Measurements from ENCODE around the gene SULT4A1. TPM values are rescaled to one million over a fixed set of nuclear protein-coding genes. Genes with fewer than 3 reads are reported as not detected.

Gene SULT4A1
- total RNA-seq, 2 donors from 2014 or later, result 0.26 TPM; not detected in 1

GRCh38 chr22:43854121-43854785, 8.1 kb downstream of the SULT4A1 start:
- H3K27ac ChIP-seq, result no peak overlapping the region
- H3K27me3 ChIP-seq, result no peaks in the 10 kb centered on the region
- H3K4me1 ChIP-seq, result no peaks in the 10 kb centered on the region
- TF ChIP-seq CTCF (IDR thresholded peaks at IDR 0.05) (no peak), POLR2A (IDR thresholded peaks at IDR 0.05) (no peak)
- no peak overlapping the region for H3K4me3 ChIP-seq
- WGBS, 2 donors, result 69 to 91% methylated on average over 5 to 14 of the region's 14 CpGs
- ATAC-seq, result no peak
- intact Hi-C loops (cut with DNase I), result no loop called here
- no peaks in the 10 kb centered on the region for H3K9me3 ChIP-seq
- DNase-seq, result no peak
- no peaks in the 10 kb centered on the region for H3K36me3 ChIP-seq (replicated peaks in 1 of 2; ENCODE audit: insufficient read depth in 1 of 2, low read depth in 2 of 2)

- Histone ChIP-seq H3K4me3 (no peak overlapping the region), H3K27me3 (no peaks in the 10 kb centered on the region), H3K4me1 (peaks cover 5% of the 10 kb centered on the region), H3K27ac (no peak overlapping the region), H3K9me3 (no peaks in the 10 kb centered on the region), H3K36me3 (replicated peaks in 1 of 2; ENCODE audit: insufficient read depth in 1 of 2, low read depth in 2 of 2) (no peaks in the 10 kb centered on the region)
- 57 to 65% methylated on average over 6 to 10 of the region's 10 CpGs for WGBS, 2 donors
- ATAC-seq (no peak), DNase-seq (no peak)
- intact Hi-C loops (cut with DNase I), result no loop called here
- TF ChIP-seq POLR2A (IDR thresholded peaks at IDR 0.05) (no peak), CTCF (IDR thresholded peaks at IDR 0.05) (no peak)
Measured at GRCh38 chr22:43853328-43853931, 8.9 kb downstream of the SULT4A1 start.

- H3K9me3 ChIP-seq, result no peaks in the 10 kb centered on the region
- no peak for DNase-seq
Measured at GRCh38 chr22:43852573-43853327, 9.6 kb downstream of the SULT4A1 start.

GRCh38 chr22:43851979-43852307, 10.4 kb downstream of the SULT4A1 start:
- Histone ChIP-seq H3K9me3 (no peaks in the 10 kb centered on the region), H3K4me1 (peaks cover 7% of the 10 kb centered on the region), H3K27ac (no peak overlapping the region), H3K27me3 (no peaks in the 10 kb centered on the region), H3K36me3 (replicated peaks in 1 of 2; ENCODE audit: insufficient read depth in 1 of 2, low read depth in 2 of 2) (no peaks in the 10 kb centered on the region), H3K4me3 (no peak overlapping the region)
- 43 to 56% methylated on average over 3 of the region's 3 CpGs for WGBS, 2 donors
- intact Hi-C loops (cut with DNase I), result no loop called here
- ATAC-seq, result no peak
- TF ChIP-seq CTCF (IDR thresholded peaks at IDR 0.05) (no peak), POLR2A (IDR thresholded peaks at IDR 0.05) (no peak)
- no peak for DNase-seq

More at GRCh38 chr22:43852573-43853327, 9.6 kb downstream of the SULT4A1 start:
- Histone ChIP-seq H3K4me3 (no peak overlapping the region), H3K27me3 (no peaks in the 10 kb centered on the region), H3K36me3 (replicated peaks in 1 of 2; ENCODE audit: insufficient read depth in 1 of 2, low read depth in 2 of 2) (no peaks in the 10 kb centered on the region), H3K27ac (no peak overlapping the region), H3K4me1 (peaks cover 7% of the 10 kb centered on the region)
- TF ChIP-seq POLR2A (IDR thresholded peaks at IDR 0.05) (no peak), CTCF (IDR thresholded peaks at IDR 0.05) (no peak)
- intact Hi-C loops (cut with DNase I), result no loop called here
- ATAC-seq, result no peak
- 57 to 77% methylated on average over 11 to 19 of the region's 19 CpGs for WGBS, 2 donors

All from body of pancreas (tissue), 4 donors.